ENCODE measurements around the gene SYVN1.

The SYVN1 gene

DNA sequence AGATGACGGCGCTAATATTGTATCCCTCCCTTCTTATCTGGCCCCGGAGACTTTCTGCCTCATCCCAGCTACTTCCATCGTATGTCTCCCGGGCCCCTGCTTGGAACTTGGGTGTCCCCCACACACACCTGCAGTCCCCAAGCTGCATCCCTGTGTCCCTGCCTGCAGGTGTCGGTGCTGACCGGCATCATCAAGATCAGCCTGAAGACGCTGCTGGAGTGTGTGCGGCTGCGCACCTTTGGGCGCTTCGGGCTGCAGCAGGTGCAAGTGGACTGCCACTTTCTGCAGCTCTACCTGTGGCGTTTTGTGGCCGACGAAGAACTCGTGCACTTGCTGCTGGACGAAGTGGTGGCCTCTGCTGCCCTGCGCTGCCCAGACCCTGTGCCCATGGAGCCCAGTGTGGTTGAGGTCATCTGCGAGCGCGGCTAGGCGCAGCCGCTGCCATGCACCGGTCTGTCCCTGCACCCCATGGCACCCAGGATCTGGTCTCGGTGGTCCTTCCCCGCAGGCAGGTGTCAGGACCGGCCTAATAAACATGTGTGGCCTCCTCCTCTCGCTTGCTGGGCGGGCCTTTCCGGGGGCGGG is 23.1 kb downstream of the SYVN1 start:
- no peak for DNase-seq

DNA sequence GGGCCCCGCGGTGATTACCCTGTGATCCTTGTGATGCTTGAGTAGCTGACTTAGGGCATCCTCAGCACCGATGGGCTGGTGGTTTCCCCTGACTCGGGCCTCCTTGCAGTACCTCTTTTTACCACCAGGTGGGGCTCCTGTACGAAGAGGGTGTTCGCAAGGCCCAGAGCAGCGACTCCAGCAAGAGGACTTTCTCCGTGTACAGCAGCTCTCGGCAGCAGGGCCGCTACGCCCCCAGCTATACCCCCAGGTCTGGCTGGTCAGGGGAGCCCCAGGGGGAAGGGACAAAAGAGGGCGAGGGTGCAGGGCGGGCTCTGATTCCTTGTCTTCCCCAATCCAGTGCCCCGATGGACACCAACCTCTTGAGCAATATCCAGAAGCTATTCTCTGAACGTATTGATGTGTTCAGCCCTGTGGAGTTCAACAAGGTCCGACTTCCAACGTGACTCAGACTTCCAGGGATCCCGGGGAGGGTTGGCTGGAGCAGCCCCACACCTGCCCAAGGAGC is 23.9 kb downstream of the SYVN1 start:
- peak; percentile 96 for DNase-seq

DNA sequence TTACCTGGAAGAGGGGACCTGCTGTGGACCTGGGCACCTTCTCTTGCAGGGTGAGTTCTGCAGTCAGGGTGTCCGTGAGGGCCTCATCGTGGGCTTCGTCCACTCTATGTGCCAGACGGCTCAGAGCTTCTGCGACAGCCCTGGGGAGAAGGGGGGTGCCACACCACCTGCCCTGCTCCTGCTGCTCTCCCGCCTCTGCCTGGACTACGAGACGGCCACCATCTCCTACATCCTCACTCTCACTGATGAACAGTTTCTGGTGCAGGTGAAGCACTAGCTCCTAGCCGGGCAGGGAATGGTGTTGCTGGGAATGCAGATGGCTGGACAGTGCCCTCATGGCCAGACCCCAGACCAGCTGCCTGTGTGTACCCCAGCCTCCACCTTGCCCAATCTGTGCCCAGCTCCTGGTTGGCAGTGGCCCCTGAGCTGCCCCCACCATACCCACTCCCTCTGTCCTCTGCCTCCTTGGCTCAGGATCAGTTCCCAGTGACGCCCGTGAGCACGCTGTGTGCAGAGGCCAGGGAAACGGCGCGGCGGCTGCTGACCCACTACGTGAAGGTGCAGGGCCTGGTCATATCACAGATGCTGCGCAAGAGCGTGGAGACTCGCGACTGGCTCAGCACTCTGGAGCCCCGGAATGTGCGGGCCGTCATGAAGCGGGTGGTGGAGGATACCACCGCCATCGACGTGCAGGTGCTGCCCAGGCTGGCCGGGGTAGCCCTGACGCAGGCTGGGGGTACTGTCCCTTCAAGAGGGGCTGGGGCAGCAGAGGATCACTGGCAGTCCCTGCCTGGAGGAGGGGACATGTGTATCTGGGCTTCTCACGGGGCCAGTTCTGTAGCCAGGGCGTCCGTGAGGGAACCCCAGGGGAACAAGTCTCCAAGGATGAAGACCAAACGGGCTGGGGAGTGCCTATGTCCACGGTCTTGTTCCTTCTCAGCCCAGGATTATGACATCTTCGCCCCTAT is 24.8 kb downstream of the SYVN1 start:
- no peak for DNase-seq

DNA sequence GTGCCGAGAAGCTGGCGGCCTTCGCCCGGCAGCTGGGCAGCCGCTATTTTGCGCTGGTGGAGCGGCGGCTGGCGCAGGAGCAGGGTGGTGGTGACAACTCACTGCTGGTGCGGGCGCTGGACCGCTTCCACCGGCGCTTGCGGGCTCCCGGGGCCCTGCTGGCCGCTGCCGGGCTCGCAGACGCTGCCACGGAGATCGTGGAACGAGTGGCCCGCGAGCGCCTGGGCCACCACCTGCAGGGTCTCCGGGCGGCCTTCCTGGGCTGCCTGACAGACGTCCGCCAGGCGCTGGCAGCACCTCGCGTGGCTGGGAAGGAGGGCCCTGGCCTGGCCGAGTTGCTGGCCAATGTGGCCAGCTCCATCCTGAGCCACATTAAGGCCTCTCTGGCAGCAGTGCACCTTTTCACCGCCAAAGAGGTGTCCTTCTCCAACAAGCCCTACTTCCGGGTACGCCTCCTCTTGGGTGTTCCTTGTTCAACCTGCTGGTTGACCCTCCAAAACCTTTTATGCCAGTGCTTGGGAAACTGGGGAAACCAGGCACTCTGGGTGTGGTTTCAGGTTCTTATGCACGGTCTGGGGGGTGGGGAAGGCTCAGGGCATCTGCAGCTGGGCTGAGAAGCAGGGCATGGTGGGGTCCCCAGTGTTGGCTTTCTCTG is 25.7 kb downstream of the SYVN1 start:
- DNase-seq: no peak

DNA sequence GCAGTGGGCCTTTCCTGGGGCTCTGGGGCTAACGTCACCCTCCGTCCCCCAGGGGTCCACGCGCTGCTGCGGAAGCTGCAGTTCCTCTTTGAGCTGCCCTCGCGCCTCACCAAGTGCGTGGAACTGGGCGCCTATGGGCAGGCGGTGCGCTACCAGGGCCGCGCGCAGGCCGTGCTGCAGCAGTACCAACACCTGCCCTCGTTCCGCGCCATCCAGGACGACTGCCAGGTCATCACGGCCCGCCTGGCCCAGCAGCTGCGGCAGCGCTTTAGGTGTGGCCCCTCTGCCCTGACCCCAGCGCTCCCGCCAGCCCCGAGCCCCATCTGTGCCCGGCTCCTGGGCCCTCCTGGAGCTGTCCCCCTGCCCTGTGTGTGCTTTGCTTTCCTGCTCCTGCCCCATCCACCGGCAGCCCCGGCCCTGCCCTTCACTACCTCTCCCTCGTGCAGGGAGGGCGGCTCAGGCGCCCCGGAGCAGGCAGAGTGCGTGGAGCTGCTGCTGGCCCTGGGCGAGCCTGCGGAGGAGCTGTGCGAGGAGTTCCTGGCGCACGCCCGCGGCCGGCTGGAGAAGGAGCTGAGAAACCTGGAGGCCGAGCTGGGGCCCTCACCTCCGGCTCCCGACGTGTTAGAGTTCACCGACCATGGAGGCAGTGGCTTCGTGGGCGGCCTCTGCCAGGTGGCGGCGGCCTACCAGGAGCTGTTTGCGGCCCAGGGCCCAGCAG is 26.4 kb downstream of the SYVN1 start:
- no peak for DNase-seq

DNA sequence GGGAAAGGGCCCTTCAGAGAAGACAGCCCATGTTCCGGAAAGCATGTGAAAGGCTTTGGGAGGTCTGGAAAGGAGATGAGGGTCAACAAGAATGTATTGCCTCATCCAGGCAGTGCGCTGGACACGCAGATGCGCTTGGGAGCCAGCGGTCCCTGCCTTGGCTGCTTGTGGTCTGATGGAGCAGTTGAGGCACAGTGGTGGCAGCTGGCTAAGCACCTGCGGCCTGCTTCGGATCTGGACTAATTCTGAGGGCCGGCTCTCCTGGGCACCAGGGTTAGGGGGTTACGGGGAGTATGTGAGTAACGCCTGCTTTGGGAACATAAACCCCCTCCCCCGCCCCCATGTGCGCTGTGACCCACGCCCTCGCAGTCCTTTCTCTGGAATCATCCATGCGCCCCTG is 27.2 kb downstream of the SYVN1 start:
- DNase-seq: no peak

DNA sequence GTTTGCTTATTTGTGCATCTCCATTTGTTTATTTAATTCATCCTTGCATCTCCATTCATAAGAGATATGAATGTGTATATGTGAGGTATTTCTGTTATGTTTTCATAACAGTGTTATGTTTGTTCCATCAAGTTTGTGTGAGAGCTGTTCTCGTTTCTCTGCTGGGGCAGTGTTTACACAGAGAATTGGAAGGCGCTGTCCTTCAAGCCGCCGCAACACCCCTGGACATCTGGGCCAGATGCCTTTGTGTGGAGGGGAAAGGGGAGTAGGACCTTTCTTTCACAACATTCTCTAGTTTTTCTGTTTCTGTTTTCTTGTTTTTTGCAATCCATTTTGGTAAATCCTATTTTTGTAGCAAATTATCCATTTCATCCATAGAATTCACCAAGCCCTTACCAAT is 29.7 kb downstream of the SYVN1 start:
- no peak for DNase-seq

DNA sequence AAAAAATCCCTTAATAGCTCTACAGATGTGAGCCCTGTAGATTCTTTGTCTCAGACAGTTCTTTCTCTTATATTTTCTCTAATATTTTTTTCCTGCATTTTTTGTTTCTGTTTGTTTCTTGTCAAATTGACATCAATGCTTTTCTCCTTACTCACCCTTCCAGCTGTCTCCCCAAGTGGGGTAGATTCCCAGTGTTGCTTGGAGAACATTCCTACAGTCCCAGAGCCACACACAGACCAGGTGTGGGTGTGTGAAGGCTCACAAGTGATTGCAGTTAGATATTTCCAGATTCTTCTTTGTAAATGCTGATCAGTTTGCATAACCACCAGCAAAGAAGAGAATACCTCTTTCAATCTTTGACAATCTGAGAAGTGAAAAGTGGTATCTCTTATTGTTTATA is 30.8 kb downstream of the SYVN1 start:
- DNase-seq: no peak

DNA sequence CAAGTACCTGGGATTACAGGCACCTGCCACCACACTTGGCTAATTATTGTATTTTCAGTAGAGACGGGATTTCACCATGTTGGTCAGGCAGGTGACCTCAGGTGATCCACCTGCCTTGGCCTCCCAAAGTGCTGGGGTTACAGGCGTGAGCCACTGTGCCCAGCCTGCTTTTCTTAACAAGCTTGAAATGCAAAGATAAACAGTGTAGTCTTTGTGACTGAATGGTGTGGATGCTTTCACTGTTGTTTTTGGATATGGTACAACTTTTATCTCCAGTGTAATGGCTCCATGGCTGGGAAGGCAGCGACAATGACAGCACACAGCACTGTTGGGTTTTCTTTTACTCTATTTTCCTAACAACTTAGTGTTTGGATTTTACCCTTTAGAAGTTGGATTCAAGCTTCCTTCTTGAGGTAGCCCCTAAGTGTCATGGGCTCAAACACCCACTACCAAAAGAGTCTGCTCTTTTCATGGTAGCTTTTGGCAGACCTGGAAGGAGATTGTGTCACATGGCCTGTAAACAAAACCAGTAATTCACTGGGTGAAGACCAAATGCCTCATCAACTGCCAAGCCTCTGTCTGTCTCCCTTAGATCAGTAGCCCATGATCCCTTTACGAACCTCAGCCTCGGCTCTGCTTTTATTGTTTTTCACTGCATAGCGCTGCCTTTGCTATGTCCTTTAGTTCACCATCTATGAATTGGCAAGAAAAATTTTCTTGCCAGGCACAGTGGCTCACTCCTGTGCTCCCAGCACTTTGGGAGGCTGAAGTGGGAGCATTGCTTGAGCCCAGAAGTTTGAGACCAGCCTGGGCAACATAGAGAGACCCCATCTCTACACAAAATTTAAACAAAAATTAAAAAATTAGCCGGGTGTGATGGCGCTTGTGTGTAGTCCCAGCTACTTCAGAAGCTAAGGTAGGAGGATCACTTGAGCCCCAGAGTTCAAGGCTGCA is 31.9 kb downstream of the SYVN1 start:
- DNase-seq: no peak

DNA sequence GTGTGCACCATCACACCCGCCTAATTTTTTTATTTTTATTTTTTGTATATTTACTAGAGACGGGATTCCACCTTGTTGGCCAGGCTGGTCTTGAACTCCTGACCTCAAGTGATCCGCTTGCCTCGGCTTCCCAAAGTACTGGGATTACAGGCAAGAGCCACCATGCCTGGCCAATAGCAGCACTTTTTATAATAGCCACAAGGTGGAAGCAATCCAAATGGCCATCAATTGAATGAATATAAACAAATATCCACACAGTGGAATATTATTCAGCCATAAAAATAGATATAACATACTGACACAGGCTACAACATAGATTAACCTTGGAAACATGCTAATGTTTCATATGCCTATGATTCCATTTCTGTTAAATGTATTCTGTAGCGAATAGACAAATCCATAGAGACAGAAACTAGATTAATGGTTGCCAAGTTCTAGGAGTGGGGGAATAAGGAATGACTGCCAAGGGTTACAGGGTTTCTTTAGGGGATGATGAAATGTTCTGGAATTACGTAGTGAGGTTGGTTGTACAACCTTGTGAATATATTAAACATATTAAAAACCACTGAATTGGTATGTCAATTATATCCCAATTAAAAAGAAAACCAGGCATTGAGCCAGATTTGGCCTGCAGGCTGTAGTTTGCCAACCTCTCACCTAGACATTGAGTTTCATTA is 33.5 kb downstream of the SYVN1 start:
- DNase-seq: no peak

DNA sequence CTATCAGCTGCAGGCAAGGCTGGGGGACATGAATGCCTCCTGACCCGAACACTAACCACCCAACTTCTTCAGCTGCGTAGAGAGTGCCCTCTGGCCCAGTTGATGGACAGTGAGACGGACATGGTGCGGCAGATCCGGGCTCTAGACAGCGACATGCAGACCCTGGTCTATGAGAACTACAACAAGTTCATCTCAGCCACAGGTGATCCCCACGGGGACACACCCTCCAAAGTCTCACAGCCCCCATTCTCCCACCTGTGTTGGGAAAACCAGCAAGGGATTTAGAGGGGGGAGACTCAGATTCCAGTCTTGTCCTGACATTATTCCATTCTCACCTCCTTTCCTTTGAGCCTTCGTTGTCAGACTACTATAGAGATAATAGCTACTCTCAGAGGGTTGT is 37.4 kb downstream of the SYVN1 start:
- no peak for DNase-seq

DNA sequence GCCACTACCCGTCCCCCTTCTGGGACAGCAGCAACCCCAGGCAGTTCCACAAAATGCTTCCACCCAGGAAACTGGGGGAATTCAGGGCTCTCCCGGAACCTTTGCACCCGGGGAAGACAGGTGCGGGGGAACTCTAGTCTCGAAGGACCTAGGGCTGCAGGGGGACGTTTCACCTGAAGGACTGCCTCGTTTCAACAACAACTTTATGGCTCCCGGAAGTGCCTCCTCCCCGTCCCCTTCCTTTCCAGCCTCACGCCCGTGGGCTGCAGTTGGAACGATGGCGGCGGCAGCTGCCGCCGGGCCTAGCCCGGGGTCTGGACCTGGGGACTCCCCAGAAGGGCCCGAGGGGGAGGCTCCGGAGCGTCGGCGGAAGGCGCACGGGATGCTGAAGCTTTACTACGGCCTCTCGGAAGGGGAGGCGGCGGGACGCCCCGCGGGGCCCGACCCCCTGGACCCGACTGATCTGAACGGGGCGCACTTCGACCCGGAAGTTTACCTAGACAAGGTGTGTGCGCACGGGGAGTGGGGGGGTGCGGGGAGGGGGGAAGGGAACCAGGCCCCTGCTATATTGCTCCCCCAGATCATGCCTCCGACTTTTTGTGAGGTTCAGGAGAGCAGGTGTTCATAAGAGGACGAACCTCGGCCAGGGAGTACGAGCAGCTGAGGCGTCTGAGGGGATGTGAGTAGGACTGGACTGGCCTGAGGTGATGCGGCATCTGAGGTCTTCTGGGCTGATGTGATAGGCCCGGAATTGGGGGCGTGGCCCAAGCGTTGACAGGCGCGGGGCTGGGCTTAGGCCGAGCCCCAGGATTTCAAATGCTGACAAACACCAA is 38.1 kb downstream of the SYVN1 start, which contains the start of gene VPS51:
TSS of gene VPS51 (plus strand) at position 241 of the 833 bp plus-strand sequence. CDS start at position 278, 37 bp downstream.
- DNase-seq: peak; percentile 90

DNA sequence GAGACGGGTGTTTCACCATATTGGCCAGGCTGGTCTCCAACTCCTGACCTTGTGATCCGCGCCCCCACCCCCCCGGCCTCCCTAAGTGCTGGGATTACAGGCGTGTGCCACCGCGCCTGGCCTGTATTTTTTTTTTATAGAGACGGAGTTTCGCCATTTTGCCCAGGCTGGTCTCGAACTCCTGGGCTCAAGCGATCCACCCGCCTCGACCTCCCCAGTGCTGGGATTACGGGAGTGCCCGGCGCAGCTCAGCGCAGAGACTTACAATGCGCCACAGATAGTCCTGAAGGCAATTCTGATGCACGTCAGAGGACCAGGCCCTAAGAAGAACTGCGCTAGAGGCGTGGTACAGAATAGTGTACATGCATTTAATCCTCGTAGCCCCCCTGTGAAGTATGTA is 38.9 kb downstream of the SYVN1 start:
- no peak for DNase-seq

DNA sequence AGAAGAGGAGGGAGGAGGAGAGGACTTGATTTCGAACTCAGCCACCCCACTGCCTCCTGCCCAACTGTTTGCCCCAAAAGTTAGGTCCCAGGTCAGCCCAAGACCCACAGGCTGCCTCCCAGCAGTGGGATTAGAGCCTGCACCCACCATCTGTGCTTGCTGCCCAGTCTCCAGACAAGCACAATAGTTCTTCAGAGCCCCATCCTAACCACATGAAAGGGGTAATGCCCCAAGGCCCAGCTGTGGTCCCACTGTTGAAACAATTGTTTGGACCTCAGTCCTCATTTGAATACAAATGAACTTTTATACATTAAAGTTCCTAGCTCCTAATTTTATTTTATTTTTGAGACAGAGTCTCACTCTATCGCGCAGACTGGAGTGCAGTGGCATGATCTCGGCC is 43.7 kb downstream of the SYVN1 start:
- no peak for DNase-seq

DNA sequence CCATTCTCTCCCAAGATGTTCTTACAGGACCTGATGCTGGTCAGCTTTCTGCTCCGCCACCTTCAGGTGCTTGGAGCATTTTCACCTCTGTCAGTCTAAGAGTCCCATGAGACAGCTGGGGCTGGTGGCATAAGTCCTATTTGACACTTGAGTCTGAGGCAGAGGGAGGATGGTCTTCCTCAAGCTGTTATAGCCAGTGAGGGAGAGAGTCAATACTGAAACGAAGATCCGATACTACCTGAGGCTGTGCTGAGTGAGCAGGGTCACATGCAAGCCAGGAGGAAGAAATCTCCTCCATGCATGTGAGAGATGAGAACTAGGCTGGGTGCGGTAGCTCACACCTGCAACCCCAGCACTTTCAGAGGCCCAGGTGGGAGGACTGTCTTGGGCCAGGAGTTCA is 44.7 kb downstream of the SYVN1 start:
- no peak for DNase-seq

DNA sequence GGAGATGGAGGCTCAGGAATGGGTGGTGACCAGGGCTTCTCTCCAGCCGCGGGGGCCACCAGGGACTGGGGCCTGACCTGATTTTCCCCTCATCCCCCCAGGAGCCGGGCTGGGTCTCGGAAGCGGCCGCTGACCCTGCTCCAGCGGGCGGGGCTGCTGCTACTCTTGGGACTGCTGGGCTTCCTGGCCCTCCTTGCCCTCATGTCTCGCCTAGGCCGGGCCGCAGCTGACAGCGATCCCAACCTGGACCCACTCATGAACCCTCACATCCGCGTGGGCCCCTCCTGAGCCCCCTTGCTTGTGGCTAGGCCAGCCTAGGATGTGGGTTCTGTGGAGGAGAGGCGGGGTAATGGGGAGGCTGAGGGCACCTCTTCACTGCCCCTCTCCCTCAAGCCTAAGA is 46.5 kb downstream of the SYVN1 start:
- DNase-seq: no peak

DNA sequence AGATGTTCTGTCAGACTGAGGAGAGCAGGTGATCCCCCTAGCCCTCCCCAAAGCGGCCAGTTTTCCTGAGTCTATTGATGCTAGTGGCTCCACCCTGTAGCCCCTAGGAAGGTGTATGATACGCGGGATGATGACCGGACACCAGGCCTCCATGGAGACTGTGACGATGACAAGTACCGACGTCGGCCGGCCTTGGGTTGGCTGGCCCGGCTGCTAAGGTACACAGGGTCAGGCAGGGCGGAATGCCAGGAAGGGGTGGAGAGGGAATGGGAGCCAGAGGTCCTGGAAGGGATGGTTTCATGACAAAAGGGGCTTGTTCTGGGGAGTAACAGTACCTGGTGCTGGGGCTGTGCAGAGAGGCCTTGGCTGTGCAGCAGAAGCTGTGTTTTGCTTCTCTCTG is 47.1 kb downstream of the SYVN1 start:
- no peak for DNase-seq

DNA sequence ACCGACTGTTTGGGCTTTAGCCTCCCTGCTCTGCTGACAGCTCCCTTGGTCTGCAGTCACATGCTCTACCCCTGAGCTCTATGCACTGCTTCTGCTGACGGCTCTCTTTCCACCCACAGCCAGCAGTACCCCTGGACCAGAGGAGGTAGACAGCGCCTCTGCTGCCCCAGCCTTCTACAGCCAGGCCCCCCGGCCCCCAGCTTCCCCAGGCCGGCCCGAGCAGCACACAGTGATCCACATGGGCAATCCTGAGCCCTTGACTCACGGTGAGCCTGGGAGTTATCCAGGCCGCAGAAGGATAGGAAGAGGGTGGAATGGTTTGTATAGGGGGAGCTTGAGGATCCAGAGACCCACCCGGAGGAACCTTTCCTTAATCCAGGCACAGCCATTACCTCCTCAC is 47.5 kb downstream of the SYVN1 start:
- no peak for DNase-seq

DNA sequence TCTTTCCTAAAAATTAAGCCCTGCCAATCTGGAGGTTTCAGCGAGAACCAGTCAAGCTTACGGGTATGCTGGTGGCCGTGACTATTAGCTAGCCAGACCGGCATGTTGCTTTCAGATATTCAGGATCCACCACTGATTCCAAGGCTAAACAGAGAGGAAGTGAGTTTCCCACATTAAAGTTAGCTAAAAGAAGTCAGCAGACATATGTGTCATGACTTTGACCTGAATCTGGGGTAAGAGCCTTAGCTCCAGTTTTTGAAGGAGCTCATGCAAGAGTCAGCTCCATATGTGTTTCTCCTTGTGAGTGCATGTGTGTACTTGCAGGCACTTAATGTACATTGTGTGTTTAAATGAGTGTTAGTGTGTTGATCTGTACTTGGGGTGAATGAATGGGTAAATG is 48.9 kb downstream of the SYVN1 start:
- DNase-seq: no peak
